ENCODE results near the gene PPDPF.

Gene PPDPF

DNA sequence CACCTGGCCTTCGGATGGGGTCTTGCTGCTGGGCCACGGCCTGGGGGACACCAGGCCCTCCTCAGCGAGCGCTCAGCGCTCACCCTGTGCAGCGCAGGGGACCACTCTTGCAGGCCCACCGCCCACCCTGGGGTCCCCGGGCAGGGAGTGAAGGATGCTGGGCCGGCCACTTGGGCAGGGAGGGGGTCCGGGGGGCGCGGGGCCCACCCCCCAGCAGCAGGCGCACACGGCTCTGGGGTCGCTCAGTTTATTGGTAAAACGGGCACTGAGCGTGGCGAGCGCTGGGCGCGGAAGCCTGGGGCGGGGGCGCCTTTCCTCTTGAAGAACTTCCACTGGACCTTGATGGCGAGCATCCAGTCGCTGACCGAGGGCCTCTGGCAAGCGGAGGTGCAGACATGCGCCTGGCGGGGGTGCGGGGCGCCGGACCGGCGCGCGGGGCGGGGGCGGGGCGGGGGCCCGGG, 32.8 kb upstream of the PPDPF start:
- ATAC-seq: no peak
- DNase-seq: no peak

DNA sequence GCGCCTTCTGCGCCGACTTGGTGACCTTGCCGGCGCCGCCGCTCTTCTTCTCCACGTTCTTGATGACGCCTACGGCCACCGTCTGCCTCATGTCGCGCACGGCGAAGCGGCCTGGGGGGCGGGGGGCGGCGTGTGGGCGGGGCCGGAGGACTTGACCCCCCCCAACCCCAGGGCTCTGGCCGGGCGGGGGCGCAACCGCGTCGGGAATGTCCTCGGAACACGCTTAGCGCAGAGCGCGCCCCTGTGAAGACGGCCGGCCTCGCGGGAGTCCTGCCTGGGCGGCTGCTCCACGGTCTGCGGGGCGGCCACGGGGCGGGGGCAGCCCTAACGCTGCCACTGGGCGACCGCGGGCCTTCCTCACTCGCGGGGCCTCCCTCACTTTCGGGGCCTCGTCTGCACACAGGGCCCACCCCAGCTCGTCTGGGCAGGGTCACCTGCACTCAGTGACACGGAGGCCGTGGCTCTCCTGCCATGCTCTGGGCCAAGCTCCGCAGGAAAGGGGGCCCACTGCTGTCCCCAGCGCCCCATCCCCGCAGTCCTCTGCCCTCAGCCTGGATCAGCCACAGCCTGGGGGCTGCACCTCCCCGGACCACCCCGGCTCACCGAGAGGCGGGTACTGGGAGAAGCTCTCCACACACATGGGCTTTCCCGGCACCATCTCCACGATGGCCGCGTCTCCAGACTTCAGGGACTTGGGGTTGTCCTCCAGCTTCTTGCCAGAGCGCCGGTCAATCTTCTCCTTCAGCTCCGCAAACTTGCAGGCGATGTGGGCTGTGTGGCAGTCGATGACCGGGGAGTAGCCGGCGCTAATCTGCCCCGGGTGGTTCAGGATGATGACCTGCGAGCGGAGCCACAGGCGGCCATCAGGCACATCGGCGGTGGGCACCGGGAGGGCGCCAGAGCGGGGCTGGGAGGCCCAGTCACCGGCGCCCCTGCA, 32.0 kb upstream of the PPDPF start:
- no peak for ATAC-seq

GRCh38 chr20:63490416-63490815, 30.1 kb upstream of the PPDPF start:
- DNase-seq: no peak
- no peak for ATAC-seq

More for the DNA sequence above, 32.0 kb upstream of the PPDPF start:
- DNase-seq: no peak

GRCh38 chr20:63491078-63491477, 29.5 kb upstream of the PPDPF start:
- DNase-seq (no peak), ATAC-seq (no peak)

GRCh38 chr20:63491635-63492230, 28.8 kb upstream of the PPDPF start:
- no peak for ATAC-seq

GRCh38 chr20:63492518-63492917, 28.0 kb upstream of the PPDPF start:
- ATAC-seq (no peak), DNase-seq (no peak)

More at GRCh38 chr20:63491635-63492230, 28.8 kb upstream of the PPDPF start:
- no peak for DNase-seq

DNA sequence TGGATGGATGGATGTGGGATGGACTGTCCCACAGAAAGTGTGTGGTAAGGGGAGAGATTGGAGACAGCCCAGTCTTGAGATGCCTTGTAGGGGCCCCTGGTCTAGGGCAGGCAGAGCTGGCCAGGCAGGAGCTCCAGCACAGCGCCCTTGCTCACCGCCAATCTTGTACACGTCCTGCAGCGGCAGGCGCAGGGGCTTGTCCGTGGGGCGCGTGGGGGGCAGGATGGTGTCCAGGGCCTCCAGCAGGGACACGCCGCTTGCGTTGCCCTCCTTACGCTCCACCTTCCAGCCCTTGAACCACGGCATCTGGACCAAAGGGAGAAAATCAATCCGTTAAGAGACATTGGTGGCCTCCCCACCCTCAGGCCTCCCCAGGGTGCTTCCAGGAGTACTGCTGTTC, 27.6 kb upstream of the PPDPF start:
- ATAC-seq (no peak), DNase-seq (no peak)

DNA sequence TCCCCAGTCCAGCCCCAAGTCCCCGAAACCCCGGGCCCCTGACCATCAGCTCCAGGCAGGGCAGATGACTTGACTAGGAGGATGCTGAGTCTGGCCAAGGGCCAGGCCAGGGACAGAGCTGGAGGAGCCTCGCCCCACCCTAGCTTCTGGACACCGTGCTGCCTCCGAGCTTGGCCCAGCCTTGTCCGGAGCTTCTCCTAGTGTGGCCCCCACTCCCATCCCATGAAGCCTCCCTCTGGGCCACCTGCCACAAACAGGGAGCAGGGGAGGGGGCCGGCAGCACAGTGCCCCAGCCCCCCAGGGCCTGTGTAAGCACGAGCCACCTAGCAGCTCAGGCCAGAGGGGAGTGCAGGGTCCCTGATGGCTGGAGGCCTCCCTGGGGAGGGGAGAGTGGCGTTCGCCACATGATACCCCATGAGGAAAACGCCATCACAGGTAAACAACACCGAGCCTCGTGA, 27.0 kb upstream of the PPDPF start:
- DNase-seq (no peak), ATAC-seq (no peak)

DNA sequence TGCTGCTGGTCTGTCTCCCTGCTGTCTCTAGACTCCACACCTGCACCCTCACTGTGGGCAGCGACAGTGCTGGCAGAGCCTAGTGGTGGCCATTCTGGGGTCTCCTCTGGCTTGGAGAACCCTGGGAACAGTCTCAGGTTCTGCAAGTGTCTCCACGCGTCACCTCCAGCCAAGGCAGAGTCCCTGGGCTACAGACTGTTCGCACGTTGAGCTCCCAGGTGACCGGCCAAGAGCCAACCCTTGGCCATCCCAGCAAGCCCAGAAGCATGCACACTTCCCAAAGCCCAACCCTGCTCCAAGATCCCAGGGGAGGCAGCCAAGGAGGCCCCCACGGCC, 26.5 kb upstream of the PPDPF start:
- no peak for ATAC-seq

DNA sequence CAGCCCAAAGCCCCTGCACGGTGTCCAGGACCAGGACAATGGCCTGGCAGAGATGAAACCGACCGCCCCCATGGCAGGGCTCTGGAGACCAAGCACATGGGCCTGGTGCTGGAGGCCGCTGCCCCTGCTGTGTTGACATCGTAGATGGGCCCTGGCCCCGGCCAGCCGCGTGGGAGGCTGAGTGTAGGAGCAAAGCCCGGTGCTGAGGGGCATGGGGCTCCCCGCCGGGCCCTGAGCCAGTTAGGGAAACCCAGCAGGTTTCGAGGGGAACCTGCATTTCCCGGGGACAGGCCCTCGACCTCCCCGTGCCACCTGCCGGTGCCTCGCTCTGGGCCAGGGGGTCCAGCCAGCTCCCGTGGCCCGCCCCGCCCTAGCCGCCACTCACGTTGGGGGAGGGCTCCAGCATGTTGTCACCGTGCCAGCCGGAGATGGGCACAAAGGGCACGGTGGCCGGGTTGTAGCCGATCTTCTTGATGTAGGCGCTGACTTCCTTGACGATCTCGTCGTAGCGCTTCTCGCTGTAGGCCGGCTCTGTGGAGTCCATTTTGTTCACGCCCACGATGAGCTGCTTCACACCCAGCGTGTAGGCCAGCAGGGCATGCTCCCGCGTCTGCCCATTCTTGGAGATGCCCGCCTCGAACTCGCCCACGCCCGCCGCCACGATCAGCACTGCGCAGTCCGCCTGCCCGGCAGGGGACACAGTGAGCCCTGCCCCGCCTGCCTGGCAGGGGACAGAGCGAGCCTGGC, 26.0 kb upstream of the PPDPF start:
- no peak for DNase-seq
- ATAC-seq: no peak

More for the DNA sequence above, 26.5 kb upstream of the PPDPF start:
- DNase-seq: no peak

DNA sequence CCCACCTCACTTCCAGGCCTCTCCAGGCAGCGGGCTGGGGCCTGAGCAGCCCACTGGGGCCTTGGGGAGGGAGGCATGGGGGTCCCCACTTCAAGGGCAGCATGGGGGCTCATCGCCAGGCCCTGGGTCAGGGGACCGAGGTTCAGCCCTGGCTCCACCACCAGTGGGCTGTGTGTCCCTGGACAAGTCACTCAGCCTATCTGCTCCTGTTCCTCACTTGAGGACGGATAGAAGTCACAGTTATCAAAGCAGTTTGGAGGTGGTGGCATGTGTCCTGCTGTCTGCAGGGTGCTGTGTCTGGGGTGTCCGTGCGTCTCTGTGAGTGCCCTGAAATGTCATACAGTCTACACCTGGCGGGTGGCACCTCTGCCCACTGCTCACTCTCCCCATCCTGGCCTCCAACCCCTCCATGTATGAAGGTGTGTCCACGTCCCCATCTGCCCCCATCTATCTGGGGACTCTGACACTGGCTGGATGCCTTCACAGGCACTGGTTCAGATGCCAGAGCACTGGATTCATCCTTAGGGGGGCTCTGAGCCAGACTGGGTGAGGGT, 25.3 kb upstream of the PPDPF start:
- ATAC-seq (no peak), DNase-seq (no peak)

DNA sequence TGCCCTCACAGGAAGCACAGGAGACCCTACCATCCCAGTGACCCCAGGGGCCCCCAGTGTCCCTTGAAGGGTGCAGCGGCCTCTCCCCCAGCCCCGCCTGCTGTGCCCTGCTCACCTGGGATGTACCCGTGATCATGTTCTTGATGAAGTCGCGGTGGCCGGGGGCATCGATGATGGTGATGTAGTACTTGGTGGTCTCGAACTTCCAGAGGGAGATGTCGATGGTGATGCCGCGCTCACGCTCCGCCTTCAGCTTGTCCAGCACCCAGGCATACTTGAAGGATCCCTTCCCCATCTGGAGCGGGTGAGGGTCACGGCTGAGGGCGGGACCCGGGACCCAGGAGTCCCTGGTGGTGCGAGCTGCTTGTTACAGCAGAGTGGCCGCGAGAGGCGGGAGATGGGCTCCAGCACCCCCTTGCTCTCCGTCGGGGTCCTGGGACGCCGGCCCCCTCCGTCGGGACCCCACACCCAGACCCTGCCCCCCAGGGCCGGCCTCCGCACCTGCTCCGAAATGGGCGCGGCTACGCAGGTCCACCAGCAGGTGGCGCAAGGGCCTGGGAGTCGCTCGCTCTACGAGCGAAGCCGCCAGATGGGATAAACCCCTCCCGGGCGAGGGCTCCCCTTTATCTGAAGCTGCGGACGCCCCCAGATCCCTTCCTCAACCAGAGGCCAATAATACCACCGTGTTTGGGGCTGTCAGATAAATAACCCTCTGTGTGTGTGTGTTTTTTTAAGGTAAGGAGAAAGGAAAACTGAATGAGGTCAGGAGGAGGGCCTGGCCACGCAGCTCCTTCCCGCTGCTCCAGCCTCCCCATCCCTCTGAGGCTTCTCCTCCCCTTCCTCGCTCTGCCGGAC, 24.6 kb upstream of the PPDPF start:
- ATAC-seq (peak; percentile 64), DNase-seq (peak; percentile 88)

GRCh38 chr20:63496596-63497120, 23.9 kb upstream of the PPDPF start:
- no peak for DNase-seq
- ATAC-seq: peak; percentile 16

- DNase-seq (no peak), ATAC-seq (no peak)
Measured at GRCh38 chr20:63497138-63497945, 23.2 kb upstream of the PPDPF start.

DNA sequence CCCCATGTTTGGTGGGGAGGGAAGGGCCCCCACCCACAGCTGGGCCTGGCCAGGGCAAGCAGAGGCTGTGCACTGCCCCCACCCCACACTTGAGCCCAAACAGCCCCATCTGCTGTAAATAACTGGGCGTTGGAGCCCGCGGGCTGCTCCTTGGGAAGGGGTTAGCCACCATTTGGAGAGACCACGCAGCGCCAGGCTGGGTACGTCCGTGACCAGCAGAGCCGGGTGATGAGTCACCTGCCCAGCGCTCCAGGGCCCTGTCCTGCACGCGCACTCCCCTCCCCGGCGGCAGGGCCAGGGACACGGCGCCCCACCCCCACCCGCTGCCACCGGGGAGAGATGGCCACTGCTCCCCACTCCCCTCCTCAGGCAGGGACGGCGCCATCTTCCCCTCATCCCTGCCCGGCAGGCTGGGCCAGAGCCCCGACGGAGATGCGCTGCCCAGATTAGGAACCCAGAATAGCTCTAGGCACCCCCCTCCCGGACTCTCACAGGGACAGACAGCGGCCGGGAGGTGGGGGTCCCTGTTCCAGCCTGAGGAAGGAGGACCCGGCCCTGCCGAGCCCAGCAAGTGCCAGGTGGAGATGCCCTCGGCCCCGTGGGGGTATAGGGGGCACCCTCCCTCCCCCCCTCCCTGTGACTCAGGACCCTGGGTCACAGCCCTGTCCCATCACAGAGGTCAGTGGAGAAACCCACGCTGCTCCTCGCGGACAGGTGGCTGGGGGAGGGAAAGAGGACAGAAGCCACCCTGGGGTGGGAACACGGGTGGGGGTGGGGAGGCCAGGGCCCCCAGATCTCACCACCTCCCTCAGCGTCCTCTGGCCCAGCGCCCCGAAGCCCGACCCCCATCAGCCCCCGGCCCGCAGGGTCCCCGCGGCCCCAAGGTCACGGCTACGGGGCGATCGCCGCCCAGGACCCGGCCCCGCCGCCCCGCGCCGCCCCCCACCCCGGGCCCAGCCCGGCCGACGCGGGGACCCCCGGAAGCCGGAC, 22.3 kb upstream of the PPDPF start:
- no peak for DNase-seq
- no peak for ATAC-seq

DNA sequence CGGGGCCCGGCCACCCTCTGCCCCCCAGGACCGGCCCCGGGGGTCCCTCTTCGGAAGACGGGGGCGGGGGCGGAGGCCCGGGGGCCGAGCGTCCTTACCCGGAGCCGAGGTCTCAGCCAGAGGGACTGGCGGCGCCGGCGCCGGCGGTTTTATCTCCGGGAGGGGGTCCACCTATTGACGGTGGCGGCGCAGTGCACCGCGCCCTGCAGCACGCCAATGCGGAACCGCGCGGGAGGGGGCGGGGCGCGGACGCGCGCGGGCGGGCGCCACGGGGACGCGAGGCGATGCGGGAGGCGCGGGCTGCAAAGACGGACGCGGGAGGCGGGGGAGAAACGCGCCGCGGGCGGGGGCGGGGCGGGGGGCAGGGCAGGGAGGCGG, 21.6 kb upstream of the PPDPF start, which contains the start of gene EEF1A2:
Gene EEF1A2, minus strand, starts transcription at position 124 of the 378 bp plus-strand sequence. CDS start 1,320 bp downstream, outside the sequence.
- DNase-seq (peak; percentile 37), ATAC-seq (no peak)

- ATAC-seq: no peak
- DNase-seq: no peak
Measured at GRCh38 chr20:63499338-63499969, 21.1 kb upstream of the PPDPF start.

GRCh38 chr20:63500151-63500901, 20.2 kb upstream of the PPDPF start:
- DNase-seq: no peak
- no peak for ATAC-seq
